WI38 (cell line): Measurements from ENCODE around the gene RASSF4.

ENCODE experiments used
- H3K4me3 ChIP-seq: 2 replicates; pipeline ENCODE4 v1.5.1; 2011; ENCODE audit warnings: low read depth, mild to moderate bottlenecking, control low read depth, low read length
- CTCF ChIP-seq: IDR thresholded peaks from 2 replicates; pipeline ENCODE4 v1.5.1; 2012; ENCODE audit warnings: low read depth, mild to moderate bottlenecking, control low read depth, low read length

The RASSF4 gene

GRCh38 chr10:44959247-44960087 lies at the start of gene RASSF4:
Gene RASSF4 (plus strand): TSS chr10:44959802. CDS start chr10:44970203, 10,401 bp downstream.
- no peak for TF ChIP-seq CTCF
- peak within 1 kb of the TSS; percentile 75 for H3K4me3 ChIP-seq

- H3K4me3 ChIP-seq = no peak overlapping the region
- TF ChIP-seq CTCF = no peak
Measured at GRCh38 chr10:44909910-44910309, 49.7 kb upstream of the RASSF4 start.

GRCh38 chr10:44910602-44911001 lies 49.0 kb upstream of the RASSF4 start:
- no peak for TF ChIP-seq CTCF
- H3K4me3 ChIP-seq = no peak overlapping the region

- no peak within 1 kb of the TSS for H3K4me3 ChIP-seq
- no peak for TF ChIP-seq CTCF
Measured at GRCh38 chr10:44911081-44911540, 48.5 kb upstream of the RASSF4 start, which contains the start of gene TMEM72. Gene TMEM72 (plus strand): TSS chr10:44911337. CDS start chr10:44911513, 176 bp downstream.

- H3K4me3 ChIP-seq = no peak overlapping the region
- TF ChIP-seq CTCF = no peak
Measured at GRCh38 chr10:44911951-44912350, 47.7 kb upstream of the RASSF4 start.

GRCh38 chr10:44913350-44914081 lies 46.1 kb upstream of the RASSF4 start:
- no peak for TF ChIP-seq CTCF
- no peak overlapping the region for H3K4me3 ChIP-seq

GRCh38 chr10:44914891-44915290 lies 44.7 kb upstream of the RASSF4 start:
- TF ChIP-seq CTCF = no peak
- no peak overlapping the region for H3K4me3 ChIP-seq
